Activated CD4-positive, alpha-beta T cell treated with anti-CD3 and anti-CD28 coated beads, Interleukin-2, amount 10 ng/mL, durations not matched to agents 7 days and 5 days (primary cell): ENCODE measurements around the gene RAD52. TPM values are rescaled to one million over a fixed set of nuclear protein-coding genes. Genes with fewer than 3 reads are reported as not detected.
"Not testable (repeated sequence)": the region's sequence is repeated elsewhere in the genome, so short reads cannot be mapped to it uniquely, and the experiment has no call there.

Experiments
- CTCF ChIA-PET: fragments of 350-600 bp; sonication (Branson Sonifier 250); formaldehyde crosslinking; loops from one replicate; lab custom pipeline; 2021; ENCODE audit warnings: antibody characterized with exemption; lab: Charles Lee
- POLR2A ChIA-PET: fragments of 350-600 bp; sonication (Branson Sonifier 250); formaldehyde crosslinking; loops from one replicate; lab custom pipeline; 2021; ENCODE audit warnings: antibody characterized with exemption; lab: Charles Lee
- DNase-seq: peaks from one replicate; pipeline ENCODE4 v3.0.0-alpha.2; 2020
- H3K27ac Mint-ChIP-seq: one replicate; pipeline ENCODE4 v1.8.0; 2021; ENCODE audit warnings: mild to moderate bottlenecking, moderate library complexity, mixed read lengths
- H3K27me3 Mint-ChIP-seq: one replicate; pipeline ENCODE4 v1.8.0; 2021; ENCODE audit warnings: mixed read lengths
- H3K36me3 Mint-ChIP-seq: one replicate; pipeline ENCODE4 v1.8.0; 2021; ENCODE audit warnings: low read depth, mixed read lengths
- H3K4me1 Mint-ChIP-seq: one replicate; pipeline ENCODE4 v1.8.0; 2021; ENCODE audit warnings: mixed read lengths
- H3K4me3 Mint-ChIP-seq: one replicate; pipeline ENCODE4 v1.8.0; 2021; ENCODE audit warnings: mild to moderate bottlenecking, moderate library complexity, mixed read lengths
- H3K9me3 Mint-ChIP-seq: one replicate; pipeline ENCODE4 v1.8.0; 2021; ENCODE audit warnings: mixed read lengths
- total RNA-seq, 2 experiments: library from RNA; stranded (reverse); gene quantifications; one replicate each; pipeline ENCODE4 v1.2.3, GENCODE V29; 2021

Gene RAD52
- total RNA-seq, 2 experiments from 2014 or later = 18.5 to 19.4 TPM

GRCh38 chr12:954741-955140, 5.2 kb upstream of the RAD52 start:
- POLR2A ChIA-PET = no interaction called here
- Mint-ChIP-seq H3K9me3 (no peaks in the 10 kb centered on the region), H3K4me3 (no peak overlapping the region), H3K36me3 (no peaks in the 10 kb centered on the region), H3K27me3 (no peaks in the 10 kb centered on the region), H3K4me1 (peaks cover 3% of the 10 kb centered on the region), H3K27ac (no peak overlapping the region)
- CTCF ChIA-PET = interaction anchor here (2.4 kb wide), 1 partner anchor 502 kb away, joined by 7 read pairs; no protein-coding TSS in a partner anchor
- DNase-seq = no peak

GRCh38 chr12:953776-954175, 4.3 kb upstream of the RAD52 start:
- Mint-ChIP-seq H3K27me3 (no peaks in the 10 kb centered on the region), H3K36me3 (peaks cover 4% of the 10 kb centered on the region), H3K9me3 (no peaks in the 10 kb centered on the region), H3K27ac (no peak overlapping the region), H3K4me3 (no peak overlapping the region), H3K4me1 (peaks cover 8% of the 10 kb centered on the region)
- ChIA-PET POLR2A (no interaction called here), CTCF (interaction anchor here (0.6 to 2.4 kb wide), 2 partner anchors 332 to 501 kb away, joined by 3 to 7 read pairs; no protein-coding TSS in a partner anchor)
- no peak for DNase-seq

- H3K4me1 Mint-ChIP-seq = peaks cover 28% of the 10 kb centered on the region
- no peak for DNase-seq
- peaks cover 14% of the 10 kb centered on the region for H3K36me3 Mint-ChIP-seq
- H3K9me3 Mint-ChIP-seq = no peaks in the 10 kb centered on the region
- no peak overlapping the region for H3K27ac Mint-ChIP-seq
- POLR2A ChIA-PET = no interaction called here
- no peak overlapping the region for H3K4me3 Mint-ChIP-seq
- CTCF ChIA-PET = interaction anchor here (0.9 to 1.7 kb wide), 4 partner anchors 42 to 498 kb away, joined by 3 to 4 read pairs (median 4); no protein-coding TSS in a partner anchor
- no peaks in the 10 kb centered on the region for H3K27me3 Mint-ChIP-seq
Measured at GRCh38 chr12:951176-951575, 1.7 kb upstream of the RAD52 start.

- no peaks in the 10 kb centered on the region for H3K9me3 Mint-ChIP-seq
Measured at GRCh38 chr12:948238-948637, 1.3 kb downstream of the RAD52 start.

GRCh38 chr12:946631-947030, 2.9 kb downstream of the RAD52 start:
- Mint-ChIP-seq H3K4me3 (no peak overlapping the region), H3K36me3 (peaks cover 38% of the 10 kb centered on the region), H3K27ac (peak overlapping the region; percentile 10), H3K27me3 (no peaks in the 10 kb centered on the region), H3K9me3 (no peaks in the 10 kb centered on the region), H3K4me1 (peaks cover 54% of the 10 kb centered on the region)
- ChIA-PET POLR2A (no interaction called here), CTCF (no interaction called here)
- no peak for DNase-seq

More at GRCh38 chr12:948238-948637, 1.3 kb downstream of the RAD52 start:
- DNase-seq = no peak
- Mint-ChIP-seq H3K36me3 (peaks cover 28% of the 10 kb centered on the region), H3K27me3 (no peaks in the 10 kb centered on the region), H3K4me1 (peaks cover 48% of the 10 kb centered on the region), H3K27ac (peak overlapping the region; percentile 91), H3K4me3 (peak overlapping the region; percentile 98)
- CTCF ChIA-PET = interaction anchor here (0.9 to 1.5 kb wide), 2 partner anchors 31 to 378 kb away, joined by 3 to 7 read pairs; no protein-coding TSS in a partner anchor
- POLR2A ChIA-PET = no interaction called here

- ChIA-PET CTCF (no interaction called here), POLR2A (no interaction called here)
- Mint-ChIP-seq H3K27ac (peak overlapping the region; percentile 10), H3K9me3 (no peaks in the 10 kb centered on the region), H3K36me3 (peaks cover 38% of the 10 kb centered on the region), H3K4me1 (peaks cover 50% of the 10 kb centered on the region), H3K27me3 (no peaks in the 10 kb centered on the region), H3K4me3 (no peak overlapping the region)
- no peak for DNase-seq
Measured at GRCh38 chr12:946212-946611, 3.3 kb downstream of the RAD52 start.

GRCh38 chr12:944211-944610, 5.3 kb downstream of the RAD52 start:
- peaks cover 57% of the 10 kb centered on the region for H3K4me1 Mint-ChIP-seq
- no peak for DNase-seq
- H3K9me3 Mint-ChIP-seq = no peaks in the 10 kb centered on the region
- H3K4me3 Mint-ChIP-seq = no peak overlapping the region
- H3K27me3 Mint-ChIP-seq = no peaks in the 10 kb centered on the region
- ChIA-PET POLR2A (no interaction called here), CTCF (no interaction called here)
- peak overlapping the region; percentile 21 for H3K27ac Mint-ChIP-seq
- peaks cover 55% of the 10 kb centered on the region for H3K36me3 Mint-ChIP-seq

- no peak for DNase-seq
- H3K27ac Mint-ChIP-seq = no peak overlapping the region
- POLR2A ChIA-PET = no interaction called here
- peaks cover 53% of the 10 kb centered on the region for H3K36me3 Mint-ChIP-seq
- CTCF ChIA-PET = interaction anchor here (0.6 kb wide), 1 partner anchor 389 kb away, joined by 5 read pairs; no protein-coding TSS in a partner anchor
- H3K9me3 Mint-ChIP-seq = no peaks in the 10 kb centered on the region
- no peak overlapping the region for H3K4me3 Mint-ChIP-seq
- no peaks in the 10 kb centered on the region for H3K27me3 Mint-ChIP-seq
- peaks cover 48% of the 10 kb centered on the region for H3K4me1 Mint-ChIP-seq
Measured at GRCh38 chr12:943051-943450, 6.4 kb downstream of the RAD52 start.

- ChIA-PET POLR2A (no interaction called here), CTCF (interaction anchor here (1.1 to 1.5 kb wide), 3 partner anchors 11 to 363 kb away, joined by 3 to 4 read pairs (median 3); partner anchors contain the start of gene RAD52)
- Mint-ChIP-seq H3K4me3 (no peak overlapping the region), H3K27ac (no peak overlapping the region), H3K9me3 (no peaks in the 10 kb centered on the region), H3K27me3 (no peaks in the 10 kb centered on the region), H3K4me1 (peaks cover 19% of the 10 kb centered on the region), H3K36me3 (peaks cover 44% of the 10 kb centered on the region)
- DNase-seq = no peak
Measured at GRCh38 chr12:938810-939209, 10.7 kb downstream of the RAD52 start.

- ChIA-PET POLR2A (no interaction called here), CTCF (interaction anchor here (0.6 to 0.8 kb wide), 2 partner anchors 13 to 156 kb away, joined by 3 read pairs; partner anchors contain the start of gene RAD52)
- no peak for DNase-seq
- peaks cover 10% of the 10 kb centered on the region for H3K4me1 Mint-ChIP-seq
- no peak overlapping the region for H3K4me3 Mint-ChIP-seq
- no peak overlapping the region for H3K27ac Mint-ChIP-seq
- no peaks in the 10 kb centered on the region for H3K27me3 Mint-ChIP-seq
- peaks cover 33% of the 10 kb centered on the region for H3K36me3 Mint-ChIP-seq
- H3K9me3 Mint-ChIP-seq = no peaks in the 10 kb centered on the region
Measured at GRCh38 chr12:936377-937345, 12.8 kb downstream of the RAD52 start.

GRCh38 chr12:935891-936290, 13.6 kb downstream of the RAD52 start:
- DNase-seq, H3K9me3 Mint-ChIP-seq, H3K27me3 Mint-ChIP-seq, H3K4me1 Mint-ChIP-seq, POLR2A ChIA-PET, H3K27ac Mint-ChIP-seq, H3K4me3 Mint-ChIP-seq: not testable (repeated sequence)
- H3K36me3 Mint-ChIP-seq = peaks cover 36% of the 10 kb centered on the region
- CTCF ChIA-PET = interaction anchor here (0.8 kb wide), 1 partner anchor 482 kb away, joined by 3 read pairs; no protein-coding TSS in a partner anchor

GRCh38 chr12:931591-931990, 17.9 kb downstream of the RAD52 start:
- Mint-ChIP-seq H3K9me3 (no peaks in the 10 kb centered on the region), H3K27me3 (no peaks in the 10 kb centered on the region), H3K27ac (no peak overlapping the region), H3K4me3 (no peak overlapping the region), H3K4me1 (peaks cover 2% of the 10 kb centered on the region), H3K36me3 (peaks cover 27% of the 10 kb centered on the region)
- DNase-seq = no peak
- POLR2A ChIA-PET = no interaction called here
- CTCF ChIA-PET = no interaction called here

GRCh38 chr12:931060-931459, 18.4 kb downstream of the RAD52 start:
- Mint-ChIP-seq H3K4me1 (peaks cover 2% of the 10 kb centered on the region), H3K27me3 (no peaks in the 10 kb centered on the region), H3K27ac (no peak overlapping the region), H3K9me3 (no peaks in the 10 kb centered on the region), H3K36me3 (peaks cover 29% of the 10 kb centered on the region), H3K4me3 (no peak overlapping the region)
- DNase-seq = no peak
- CTCF ChIA-PET = no interaction called here
- POLR2A ChIA-PET = no interaction called here
